ENCODE measurements around the gene TBC1D1.

TBC1D1 gene

GRCh38 chr4:38166082-38166481 is 275.2 kb downstream of the TBC1D1 start:
- no peak overlapping the region for H3K4me3 ChIP-seq (replicated peaks; ENCODE audit: low read depth, low read length)
- no peak for TF ChIP-seq CTCF (IDR thresholded peaks at IDR 0.05; ENCODE audit: insufficient read depth, low read length, poor library complexity, severe bottlenecking)
- no peak for DNase-seq (ENCODE audit: extremely low read depth, insufficient read length)
- H3K27me3 ChIP-seq (replicated peaks; ENCODE audit: control insufficient read depth, insufficient read depth, low read length): no peaks in the 10 kb centered on the region
- no peaks in the 10 kb centered on the region for H3K36me3 ChIP-seq (ENCODE audit: control insufficient read depth, insufficient read depth, low read length)

- TF ChIP-seq CTCF (IDR thresholded peaks at IDR 0.05; ENCODE audit: insufficient read depth, low read length, poor library complexity, severe bottlenecking): no peak
- Histone ChIP-seq H3K36me3 (ENCODE audit: control insufficient read depth, insufficient read depth, low read length) (no peaks in the 10 kb centered on the region), H3K27me3 (replicated peaks; ENCODE audit: control insufficient read depth, insufficient read depth, low read length) (no peaks in the 10 kb centered on the region), H3K4me3 (replicated peaks; ENCODE audit: low read depth, low read length) (no peak overlapping the region)
- no peak for DNase-seq (ENCODE audit: extremely low read depth, insufficient read length)
Measured at GRCh38 chr4:38166768-38167167, 275.9 kb downstream of the TBC1D1 start.

GRCh38 chr4:38167973-38168372 is 277.1 kb downstream of the TBC1D1 start:
- no peaks in the 10 kb centered on the region for H3K27me3 ChIP-seq (replicated peaks; ENCODE audit: control insufficient read depth, insufficient read depth, low read length)
- H3K36me3 ChIP-seq (ENCODE audit: control insufficient read depth, insufficient read depth, low read length): no peaks in the 10 kb centered on the region
- no peak for TF ChIP-seq CTCF (IDR thresholded peaks at IDR 0.05; ENCODE audit: insufficient read depth, low read length, poor library complexity, severe bottlenecking)
- no peak overlapping the region for H3K4me3 ChIP-seq (replicated peaks; ENCODE audit: low read depth, low read length)
- no peak for DNase-seq (ENCODE audit: extremely low read depth, insufficient read length)

GRCh38 chr4:38169524-38169923 is 278.6 kb downstream of the TBC1D1 start:
- no peaks in the 10 kb centered on the region for H3K36me3 ChIP-seq (ENCODE audit: control insufficient read depth, insufficient read depth, low read length)
- H3K4me3 ChIP-seq (replicated peaks; ENCODE audit: low read depth, low read length): no peak overlapping the region
- TF ChIP-seq CTCF (IDR thresholded peaks at IDR 0.05; ENCODE audit: insufficient read depth, low read length, poor library complexity, severe bottlenecking): no peak
- H3K27me3 ChIP-seq (replicated peaks; ENCODE audit: control insufficient read depth, insufficient read depth, low read length): no peaks in the 10 kb centered on the region
- no peak for DNase-seq (ENCODE audit: extremely low read depth, insufficient read length)

- no peak for DNase-seq (ENCODE audit: extremely low read depth, insufficient read length)
- TF ChIP-seq CTCF (IDR thresholded peaks at IDR 0.05; ENCODE audit: insufficient read depth, low read length, poor library complexity, severe bottlenecking): no peak
- no peaks in the 10 kb centered on the region for H3K27me3 ChIP-seq (replicated peaks; ENCODE audit: control insufficient read depth, insufficient read depth, low read length)
- no peaks in the 10 kb centered on the region for H3K36me3 ChIP-seq (ENCODE audit: control insufficient read depth, insufficient read depth, low read length)
- no peak overlapping the region for H3K4me3 ChIP-seq (replicated peaks; ENCODE audit: low read depth, low read length)
Measured at GRCh38 chr4:38170338-38171169, 279.7 kb downstream of the TBC1D1 start.
